Body of pancreas (tissue), 4 donors: Measurements from ENCODE around the gene CSPG4.

Experiments
- CTCF ChIP-seq, 7 experiments: fragments of 450-650 bp in 4 of 7; fragments of 200-600 bp in 3 of 7; sonication (generic) in 3 of 7; IDR thresholded peaks; one replicate each; pipeline ENCODE4 v1.5.1; 2016 to 2019; ENCODE audit warnings: antibody characterized with exemption in 7 of 7
- POLR2A ChIP-seq, 3 donors: fragments of 450-650 bp; IDR thresholded peaks; one replicate each; pipeline ENCODE4 v1.6.1; 2016; ENCODE audit warnings: antibody characterized with exemption in 3 of 3, mild to moderate bottlenecking in 2 of 3

GRCh38 chr15:75702436-75702835 is 10.2 kb downstream of the CSPG4 start:
- TF ChIP-seq CTCF (IDR thresholded peaks at IDR 0.05) (no peak), POLR2A (IDR thresholded peaks at IDR 0.05) (no peak)
